Fibroblast of lung (primary cell): Measurements from ENCODE around the gene EDEM1.

ENCODE experiments used
- EZH2 ChIP-seq: IDR thresholded peaks from 2 replicates; pipeline ENCODE4 v1.5.1; 2012; ENCODE audit warnings: low read length, control low read depth, mild to moderate bottlenecking; ENCODE audit errors: missing control alignments
- TF ChIP-seq, protein P1 (sequence below), 2 donors: IDR thresholded peaks in 1 of 2; conservative IDR thresholded peaks in 1 of 2; 1 replicate in 1 of 2; 2 replicates in 1 of 2; pipeline ENCODE4 v1.5.1; 2011 to 2012; ENCODE audit warnings: low read length in 2 of 2, control low read depth in 1 of 2, inconsistent platforms in 1 of 2, low read depth in 1 of 2, mild to moderate bottlenecking in 1 of 2

- TF ChIP-seq EZH2: no peak
- TF ChIP-seq, protein P1, sequence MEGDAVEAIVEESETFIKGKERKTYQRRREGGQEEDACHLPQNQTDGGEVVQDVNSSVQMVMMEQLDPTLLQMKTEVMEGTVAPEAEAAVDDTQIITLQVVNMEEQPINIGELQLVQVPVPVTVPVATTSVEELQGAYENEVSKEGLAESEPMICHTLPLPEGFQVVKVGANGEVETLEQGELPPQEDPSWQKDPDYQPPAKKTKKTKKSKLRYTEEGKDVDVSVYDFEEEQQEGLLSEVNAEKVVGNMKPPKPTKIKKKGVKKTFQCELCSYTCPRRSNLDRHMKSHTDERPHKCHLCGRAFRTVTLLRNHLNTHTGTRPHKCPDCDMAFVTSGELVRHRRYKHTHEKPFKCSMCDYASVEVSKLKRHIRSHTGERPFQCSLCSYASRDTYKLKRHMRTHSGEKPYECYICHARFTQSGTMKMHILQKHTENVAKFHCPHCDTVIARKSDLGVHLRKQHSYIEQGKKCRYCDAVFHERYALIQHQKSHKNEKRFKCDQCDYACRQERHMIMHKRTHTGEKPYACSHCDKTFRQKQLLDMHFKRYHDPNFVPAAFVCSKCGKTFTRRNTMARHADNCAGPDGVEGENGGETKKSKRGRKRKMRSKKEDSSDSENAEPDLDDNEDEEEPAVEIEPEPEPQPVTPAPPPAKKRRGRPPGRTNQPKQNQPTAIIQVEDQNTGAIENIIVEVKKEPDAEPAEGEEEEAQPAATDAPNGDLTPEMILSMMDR (conservative IDR thresholded peaks at IDR 0.05 in 1 of 2, IDR thresholded peaks at IDR 0.05 in 1 of 2; ENCODE audit: low read depth in 1 of 2, low read length in 2 of 2): no peak
These were observed 14.0 kb downstream of the EDEM1 start for GRCh38 chr3:5201536-5201935.
